H1 (cell line): ENCODE results near the gene MUC16. TPM values are rescaled to one million over a fixed set of nuclear protein-coding genes. Genes with fewer than 3 reads are reported as not detected.

ENCODE experiments used
- EP300 ChIP-seq, 2 experiments: IDR thresholded peaks; 1 replicate in 1 of 2; 2 replicates in 1 of 2; pipeline ENCODE4 v1.6.1; 2011 to 2012; ENCODE audit warnings: low read depth in 2 of 2, low read length in 2 of 2, mild to moderate bottlenecking in 2 of 2, borderline replicate concordance in 1 of 2, inconsistent platforms in 1 of 2, moderate library complexity in 1 of 2
- SP1 ChIP-seq: IDR thresholded peaks from 2 replicates; pipeline ENCODE4 v1.6.1; 2011; ENCODE audit warnings: low read depth, low read length
- YY1 ChIP-seq: IDR thresholded peaks from 2 replicates; pipeline ENCODE4 v1.6.1; 2011; ENCODE audit warnings: low read depth, mild to moderate bottlenecking, low read length
- ZNF274 ChIP-seq: IDR thresholded peaks from 2 replicates; pipeline ENCODE4 v1.7.0; 2012; ENCODE audit warnings: low read length, borderline replicate concordance; ENCODE audit errors: extremely low read depth
- polyA plus RNA-seq, 7 experiments: library from polyadenylated mRNA; depleted of rRNA in 3 of 7; stranded (reverse) in 5 of 7; unstranded in 2 of 7; fragments of >200 nt in 5 of 7; fragments of 200-250 nt in 2 of 7; gene quantifications; 1 replicate in 5 of 7; 2 replicates in 1 of 7; 4 replicates in 1 of 7; pipeline versions ENCODE4 v1.2.1 to v1.2.3, GENCODE V29; 2011 to 2013; ENCODE audit warnings: missing spikeins in 2 of 7, mixed read lengths in 2 of 7
- total RNA-seq: library from RNA; stranded (reverse); fragmentation: NEBNext Ultra II Directional; extraction: Animal tissue kit (Norgen Biotek cat#: 25700); gene quantifications from 2 replicates; pipeline ENCODE4 v1.2.1, GENCODE V29; 2021
- TF ChIP-seq, protein P1 (sequence below): IDR thresholded peaks from 2 replicates; pipeline ENCODE4 v1.6.1; 2012; ENCODE audit warnings: low read length, inconsistent platforms

Gene MUC16
- total and polyA plus RNA-seq, 2 of the 8 experiments (the other 6 are each of a cell fraction or from before 2014, with no cell fraction given) = 0.17 to 0.60 TPM

- TF ChIP-seq YY1 = no peak
- no peak for TF ChIP-seq SP1
- TF ChIP-seq, protein P1, sequence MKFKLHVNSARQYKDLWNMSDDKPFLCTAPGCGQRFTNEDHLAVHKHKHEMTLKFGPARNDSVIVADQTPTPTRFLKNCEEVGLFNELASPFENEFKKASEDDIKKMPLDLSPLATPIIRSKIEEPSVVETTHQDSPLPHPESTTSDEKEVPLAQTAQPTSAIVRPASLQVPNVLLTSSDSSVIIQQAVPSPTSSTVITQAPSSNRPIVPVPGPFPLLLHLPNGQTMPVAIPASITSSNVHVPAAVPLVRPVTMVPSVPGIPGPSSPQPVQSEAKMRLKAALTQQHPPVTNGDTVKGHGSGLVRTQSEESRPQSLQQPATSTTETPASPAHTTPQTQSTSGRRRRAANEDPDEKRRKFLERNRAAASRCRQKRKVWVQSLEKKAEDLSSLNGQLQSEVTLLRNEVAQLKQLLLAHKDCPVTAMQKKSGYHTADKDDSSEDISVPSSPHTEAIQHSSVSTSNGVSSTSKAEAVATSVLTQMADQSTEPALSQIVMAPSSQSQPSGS = no peak
- TF ChIP-seq EP300 (IDR thresholded peaks at IDR 0.05; ENCODE audit: borderline replicate concordance in 1 of 2, low read depth in 2 of 2, low read length in 2 of 2) = no peak
- no peak for TF ChIP-seq ZNF274
- TF ChIP-seq, all 59 proteins: peak for 0
Measured at GRCh38 chr19:8986296-8986695, 23.9 kb downstream of the MUC16 start (continued).
